ENCODE data around the gene SCGB1A1.
"Not testable (repeated sequence)": the region's sequence is repeated elsewhere in the genome, so short reads cannot be mapped to it uniquely, and the experiment has no call there.

The SCGB1A1 gene, protein sequence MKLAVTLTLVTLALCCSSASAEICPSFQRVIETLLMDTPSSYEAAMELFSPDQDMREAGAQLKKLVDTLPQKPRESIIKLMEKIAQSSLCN

DNA sequence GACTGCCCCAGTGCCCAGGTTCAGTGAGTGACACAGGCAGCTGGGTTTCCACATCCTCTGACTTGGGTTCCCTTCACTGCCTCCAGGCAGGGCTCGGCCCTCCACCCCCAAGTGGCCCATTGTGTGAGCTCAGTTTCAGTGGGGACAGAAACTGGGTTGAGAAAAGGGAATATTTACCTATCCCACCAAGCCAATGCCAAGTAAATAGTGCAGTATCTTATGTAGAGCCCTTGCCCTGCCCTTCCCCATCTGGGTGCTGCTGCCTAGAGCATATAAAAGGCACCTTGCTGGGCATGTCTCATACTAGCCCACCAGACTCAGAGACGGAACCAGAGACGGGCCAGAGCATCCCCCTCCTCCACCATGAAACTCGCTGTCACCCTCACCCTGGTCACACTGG is at the start of gene SCGB1A1:
Gene SCGB1A1, plus strand, starts transcription at position 301 of the 400 bp plus-strand sequence. Its CDS starts 63 bp downstream, at position 364.
- TF ChIP-seq, protein P1, sequence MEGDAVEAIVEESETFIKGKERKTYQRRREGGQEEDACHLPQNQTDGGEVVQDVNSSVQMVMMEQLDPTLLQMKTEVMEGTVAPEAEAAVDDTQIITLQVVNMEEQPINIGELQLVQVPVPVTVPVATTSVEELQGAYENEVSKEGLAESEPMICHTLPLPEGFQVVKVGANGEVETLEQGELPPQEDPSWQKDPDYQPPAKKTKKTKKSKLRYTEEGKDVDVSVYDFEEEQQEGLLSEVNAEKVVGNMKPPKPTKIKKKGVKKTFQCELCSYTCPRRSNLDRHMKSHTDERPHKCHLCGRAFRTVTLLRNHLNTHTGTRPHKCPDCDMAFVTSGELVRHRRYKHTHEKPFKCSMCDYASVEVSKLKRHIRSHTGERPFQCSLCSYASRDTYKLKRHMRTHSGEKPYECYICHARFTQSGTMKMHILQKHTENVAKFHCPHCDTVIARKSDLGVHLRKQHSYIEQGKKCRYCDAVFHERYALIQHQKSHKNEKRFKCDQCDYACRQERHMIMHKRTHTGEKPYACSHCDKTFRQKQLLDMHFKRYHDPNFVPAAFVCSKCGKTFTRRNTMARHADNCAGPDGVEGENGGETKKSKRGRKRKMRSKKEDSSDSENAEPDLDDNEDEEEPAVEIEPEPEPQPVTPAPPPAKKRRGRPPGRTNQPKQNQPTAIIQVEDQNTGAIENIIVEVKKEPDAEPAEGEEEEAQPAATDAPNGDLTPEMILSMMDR (IDR thresholded peaks at IDR 0.05; ENCODE audit: low read depth, low read length), result no peak
- H3K4me3 ChIP-seq (replicated peaks in 1 of 2; ENCODE audit: low read depth in 2 of 2, low read length in 2 of 2), result no peak within 1 kb of the TSS
- DNase-seq (ENCODE audit: low read depth in 2 of 2), result no peak

- TF ChIP-seq, protein P1 (IDR thresholded peaks at IDR 0.05; ENCODE audit: low read depth, low read length), result no peak
- H3K4me3 ChIP-seq (replicated peaks in 1 of 2; ENCODE audit: low read depth in 2 of 2, low read length in 2 of 2), result no peak overlapping the region
- no peak for DNase-seq (ENCODE audit: low read depth in 2 of 2)
Observed at GRCh38 chr11:62370743-62371440, 47.9 kb upstream of the SCGB1A1 start.

DNA sequence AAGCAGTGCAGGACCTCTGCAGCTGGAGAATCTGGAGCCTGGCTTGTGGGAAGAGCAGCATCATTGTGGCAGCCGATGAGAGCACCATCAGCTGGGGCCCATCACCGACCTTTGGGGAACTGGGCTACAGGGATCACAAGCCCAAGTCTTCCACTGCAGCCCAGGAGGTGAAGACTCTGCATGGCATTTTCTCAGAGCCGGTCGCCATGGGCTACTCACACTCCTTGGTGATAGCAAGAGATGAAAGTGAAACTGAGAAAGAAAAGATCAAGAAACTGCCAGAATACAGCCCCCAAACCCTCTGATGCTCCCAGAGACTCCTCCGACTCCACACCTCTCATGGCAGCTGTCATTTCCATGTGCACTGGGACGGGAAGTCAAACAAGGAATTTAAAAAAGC is 46.0 kb upstream of the SCGB1A1 start:
- DNase-seq (ENCODE audit: low read depth in 2 of 2), result no peak
- TF ChIP-seq, protein P1 (IDR thresholded peaks at IDR 0.05; ENCODE audit: low read depth, low read length), result no peak
- no peak overlapping the region for H3K4me3 ChIP-seq (replicated peaks in 1 of 2; ENCODE audit: low read depth in 2 of 2, low read length in 2 of 2)

DNA sequence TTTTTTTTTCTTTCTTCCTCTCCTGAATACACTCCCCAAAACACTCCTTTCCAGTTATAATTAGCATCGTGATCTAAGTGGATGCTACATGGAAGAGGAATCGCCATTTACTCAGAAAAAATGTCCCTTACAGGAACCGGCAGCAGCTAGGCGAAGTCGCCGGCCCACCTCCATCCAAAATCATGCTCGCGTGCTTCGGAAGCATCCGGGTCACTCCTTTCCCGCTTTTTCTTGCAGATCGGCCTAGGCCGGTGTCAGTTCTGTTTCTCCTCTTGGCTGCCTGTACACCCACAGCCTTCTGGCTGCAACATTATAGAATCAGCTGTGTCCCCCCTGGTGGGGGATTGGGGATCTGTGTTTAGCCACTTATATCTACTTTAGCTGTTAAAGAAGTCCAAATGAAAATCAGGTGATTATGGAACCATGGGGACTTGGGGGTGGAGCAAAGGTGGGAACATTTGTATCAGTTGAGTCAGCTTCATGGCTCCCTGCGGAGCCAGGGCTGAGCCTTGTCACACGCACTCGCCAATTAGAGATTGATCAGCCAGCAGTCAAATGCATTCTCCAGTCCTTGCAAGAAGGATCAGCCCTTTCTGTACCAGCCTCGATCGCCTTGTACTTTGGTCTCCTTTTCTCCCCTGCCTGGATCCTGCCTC is 45.2 kb upstream of the SCGB1A1 start:
- TF ChIP-seq, protein P1 (IDR thresholded peaks at IDR 0.05; ENCODE audit: low read depth, low read length), result no peak
- no peak overlapping the region for H3K4me3 ChIP-seq (replicated peaks in 1 of 2; ENCODE audit: low read depth in 2 of 2, low read length in 2 of 2)
- no peak for DNase-seq (ENCODE audit: low read depth in 2 of 2)

DNA sequence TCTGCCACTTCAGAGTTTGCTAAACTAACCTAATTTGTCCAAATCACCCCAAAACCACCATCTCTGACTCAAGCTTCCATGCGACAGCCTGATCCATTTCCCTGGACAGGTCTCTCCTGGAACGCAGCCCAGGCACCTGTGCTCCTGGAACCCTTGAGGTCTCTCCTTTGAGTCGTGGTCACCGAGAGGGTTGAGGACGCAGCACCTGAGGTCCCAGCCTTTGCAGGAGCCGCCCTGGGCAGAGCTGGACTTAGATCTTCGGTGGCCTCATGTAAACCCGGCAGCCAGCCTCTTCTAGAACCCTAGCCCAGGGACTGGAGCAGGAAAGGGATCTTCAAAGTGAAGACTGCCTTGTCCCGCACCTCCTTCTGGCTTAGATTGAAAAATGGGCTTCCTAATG is 44.0 kb upstream of the SCGB1A1 start:
- TF ChIP-seq, protein P1 (IDR thresholded peaks at IDR 0.05; ENCODE audit: low read depth, low read length), result no peak
- DNase-seq (ENCODE audit: low read depth in 2 of 2), result no peak
- H3K4me3 ChIP-seq (replicated peaks in 1 of 2; ENCODE audit: low read depth in 2 of 2, low read length in 2 of 2), result no peak overlapping the region

GRCh38 chr11:62378459-62379063 is 40.3 kb upstream of the SCGB1A1 start:
- TF ChIP-seq, protein P1 (IDR thresholded peaks at IDR 0.05; ENCODE audit: low read depth, low read length), result peak; percentile 39
- H3K4me3 ChIP-seq (replicated peaks in 1 of 2; ENCODE audit: low read depth in 2 of 2, low read length in 2 of 2), result not testable (repeated sequence)
- peak; percentile 72 to 74 for DNase-seq (ENCODE audit: low read depth in 2 of 2)

- DNase-seq (ENCODE audit: low read depth in 2 of 2); H3K4me3 ChIP-seq (replicated peaks in 1 of 2; ENCODE audit: low read depth in 2 of 2, low read length in 2 of 2): not testable (repeated sequence)
Observed at GRCh38 chr11:62379586-62379985, 39.2 kb upstream of the SCGB1A1 start.
